Measurements from ENCODE around the gene ACSL1. TPM values are rescaled to one million over a fixed set of nuclear protein-coding genes. Genes with fewer than 3 reads are reported as not detected.

The ACSL1 gene
- total and polyA plus RNA-seq, 2 of the 8 experiments (the other 6 are each of a cell fraction or from before 2014, with no cell fraction given): 2.3 to 8.7 TPM

- TF ChIP-seq TAF7 (optimal IDR thresholded peaks at IDR 0.05; ENCODE audit: borderline replicate concordance, low read depth, low read length) (no peak), BCL11A (IDR thresholded peaks at IDR 0.05; ENCODE audit: low read depth in 2 of 2, low read length in 2 of 2) (no peak)
Measured at GRCh38 chr4:184851200-184851541, 25.4 kb upstream of the ACSL1 start (continued).

All from H1 (cell line).